OCI-LY1 (cell line): ENCODE measurements around the gene GEMIN4.

Source experiments
- H2AFZ ChIP-seq: fragments of 200-600 bp; sonication (generic), shearing (Covaris generic); 2 replicates; pipeline ENCODE4 v1.6.0; 2014; ENCODE audit warnings: antibody characterized with exemption, mild to moderate bottlenecking, low read length
- H3F3A ChIP-seq: fragments of 200-600 bp; sonication (generic), shearing (Covaris generic); 2 replicates; pipeline ENCODE4 v1.6.0; 2014; ENCODE audit warnings: mild to moderate bottlenecking, antibody characterized with exemption, low read length, moderate library complexity; ENCODE audit not compliant: insufficient read depth
- H3K27ac ChIP-seq: fragments of 200-600 bp; sonication (generic); 2 replicates; pipeline ENCODE4 v1.5.1; 2014; ENCODE audit warnings: low read length, mixed run types, mild to moderate bottlenecking, low read depth; ENCODE audit not compliant: poor library complexity, severe bottlenecking
- H3K27me3 ChIP-seq: fragments of 200-600 bp; sonication (generic); 2 replicates; pipeline ENCODE4 v1.6.0; 2014; ENCODE audit warnings: antibody characterized with exemption, mild to moderate bottlenecking, low read length, moderate library complexity; ENCODE audit not compliant: insufficient read depth
- H3K36me3 ChIP-seq: fragments of 200-600 bp; sonication (generic); 2 replicates; pipeline ENCODE4 v1.6.1; 2014; ENCODE audit warnings: mild to moderate bottlenecking, antibody characterized with exemption, low read length, moderate library complexity, mixed read lengths; ENCODE audit not compliant: insufficient read depth
- H3K4me1 ChIP-seq: fragments of 200-600 bp; sonication (generic); 2 replicates; pipeline ENCODE4 v1.5.1; 2014; ENCODE audit warnings: mild to moderate bottlenecking, low read length, moderate library complexity; ENCODE audit not compliant: insufficient read depth, severe bottlenecking
- H3K4me2 ChIP-seq: fragments of 200-600 bp; sonication (generic), shearing (Covaris generic); 2 replicates; pipeline ENCODE4 v1.6.1; 2014; ENCODE audit warnings: low read length
- H3K4me3 ChIP-seq: fragments of 200-600 bp; sonication (generic); 2 replicates; pipeline ENCODE4 v1.5.1; 2014; ENCODE audit warnings: low read length, low read depth, mild to moderate bottlenecking, mixed read lengths; ENCODE audit not compliant: poor library complexity, severe bottlenecking
- H3K79me2 ChIP-seq: fragments of 200-600 bp; shearing (Covaris generic); 2 replicates; pipeline ENCODE4 v1.6.1; 2016; ENCODE audit warnings: mixed run types, low read length, mixed read lengths; ENCODE audit not compliant: insufficient read depth
- H3K9ac ChIP-seq: fragments of 200-600 bp; sonication (generic), shearing (Covaris generic); 2 replicates; pipeline ENCODE4 v1.6.1; 2014; ENCODE audit warnings: mild to moderate bottlenecking, low read length, mixed read lengths
- H3K9me2 ChIP-seq: fragments of 200-600 bp; sonication (generic), shearing (Covaris generic); 2 replicates; pipeline ENCODE4 v1.6.1; 2014; ENCODE audit warnings: low read depth, mild to moderate bottlenecking, low read length, mixed read lengths
- H3K9me3 ChIP-seq: fragments of 200-600 bp; shearing (Covaris generic); 2 replicates; pipeline ENCODE4 v1.6.1; 2014; ENCODE audit warnings: low read length, mixed read lengths
- H4K20me1 ChIP-seq: fragments of 200-600 bp; sonication (generic), shearing (Covaris generic); 2 replicates; pipeline ENCODE4 v1.6.0; 2016; ENCODE audit warnings: mild to moderate bottlenecking, low read length; ENCODE audit not compliant: insufficient read depth
- EZH2 ChIP-seq: fragments of 200-600 bp; sonication (generic), shearing (Covaris generic); IDR thresholded peaks from 2 replicates; pipeline ENCODE4 v1.8.0; 2017; ENCODE audit warnings: borderline replicate concordance, mixed run types, mild to moderate bottlenecking, antibody characterized with exemption, low read length, moderate library complexity, mixed read lengths
- TF ChIP-seq, protein P1 (sequence below): fragments of 200-600 bp; sonication (generic), shearing (Covaris generic); IDR thresholded peaks from 2 replicates; pipeline ENCODE4 v1.5.1; 2017; ENCODE audit warnings: mild to moderate bottlenecking, antibody characterized with exemption, low read length, moderate library complexity, mixed read lengths

Gene GEMIN4

DNA sequence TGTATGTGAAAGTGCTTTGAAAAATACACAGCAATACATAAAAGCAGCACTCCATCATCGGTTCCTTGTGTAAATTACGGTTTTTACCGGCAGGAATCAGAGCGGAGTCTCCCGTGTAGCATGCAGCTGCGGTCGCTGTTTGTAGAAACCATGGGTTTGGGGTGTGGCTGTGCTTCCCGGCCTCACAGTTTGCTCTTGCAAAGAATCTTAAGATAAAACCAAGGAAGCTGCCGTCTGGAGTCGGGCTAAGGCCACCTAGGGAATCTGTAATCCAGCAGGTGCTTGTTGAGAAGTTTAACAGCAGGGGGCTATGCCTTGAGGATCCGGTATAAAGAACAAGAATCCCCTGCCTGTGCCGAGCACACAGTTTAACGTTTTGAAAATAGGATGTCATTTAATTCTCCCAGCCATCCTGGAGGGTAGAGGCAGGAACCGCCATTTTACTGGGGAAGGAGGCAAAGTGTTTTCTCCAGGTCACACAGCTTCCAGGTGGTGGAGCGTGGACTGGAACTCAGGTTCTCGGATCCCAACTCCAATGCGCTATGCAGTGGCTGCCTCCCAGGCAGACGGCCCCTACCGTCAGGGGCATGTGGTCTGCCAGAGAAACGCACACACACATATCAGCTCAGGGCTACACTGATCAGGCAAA lies 25.7 kb downstream of the GEMIN4 start:
- no peak overlapping the region for H3K27ac ChIP-seq
- H3K36me3 ChIP-seq: no peaks in the 10 kb centered on the region; the same call in 1 of the 2 replicates
- peaks cover under 1% of the 10 kb centered on the region for H3K4me1 ChIP-seq
- no peaks in the 10 kb centered on the region for H3F3A ChIP-seq
- H3K9me3 ChIP-seq: no peaks in the 10 kb centered on the region
- no peaks in the 10 kb centered on the region for H3K79me2 ChIP-seq
- H3K27me3 ChIP-seq: peaks cover 5% of the 10 kb centered on the region; the same call in 1 of the 2 replicates
- TF ChIP-seq EZH2: no peak
- TF ChIP-seq, protein P1, sequence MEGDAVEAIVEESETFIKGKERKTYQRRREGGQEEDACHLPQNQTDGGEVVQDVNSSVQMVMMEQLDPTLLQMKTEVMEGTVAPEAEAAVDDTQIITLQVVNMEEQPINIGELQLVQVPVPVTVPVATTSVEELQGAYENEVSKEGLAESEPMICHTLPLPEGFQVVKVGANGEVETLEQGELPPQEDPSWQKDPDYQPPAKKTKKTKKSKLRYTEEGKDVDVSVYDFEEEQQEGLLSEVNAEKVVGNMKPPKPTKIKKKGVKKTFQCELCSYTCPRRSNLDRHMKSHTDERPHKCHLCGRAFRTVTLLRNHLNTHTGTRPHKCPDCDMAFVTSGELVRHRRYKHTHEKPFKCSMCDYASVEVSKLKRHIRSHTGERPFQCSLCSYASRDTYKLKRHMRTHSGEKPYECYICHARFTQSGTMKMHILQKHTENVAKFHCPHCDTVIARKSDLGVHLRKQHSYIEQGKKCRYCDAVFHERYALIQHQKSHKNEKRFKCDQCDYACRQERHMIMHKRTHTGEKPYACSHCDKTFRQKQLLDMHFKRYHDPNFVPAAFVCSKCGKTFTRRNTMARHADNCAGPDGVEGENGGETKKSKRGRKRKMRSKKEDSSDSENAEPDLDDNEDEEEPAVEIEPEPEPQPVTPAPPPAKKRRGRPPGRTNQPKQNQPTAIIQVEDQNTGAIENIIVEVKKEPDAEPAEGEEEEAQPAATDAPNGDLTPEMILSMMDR: no peak
- no peak overlapping the region for H3K4me3 ChIP-seq
- no peak overlapping the region for H3K9ac ChIP-seq
- H3K4me2 ChIP-seq: no peak overlapping the region
- no peaks in the 10 kb centered on the region for H3K9me2 ChIP-seq
- no peak overlapping the region for H2AFZ ChIP-seq
- H4K20me1 ChIP-seq: no peaks in the 10 kb centered on the region

DNA sequence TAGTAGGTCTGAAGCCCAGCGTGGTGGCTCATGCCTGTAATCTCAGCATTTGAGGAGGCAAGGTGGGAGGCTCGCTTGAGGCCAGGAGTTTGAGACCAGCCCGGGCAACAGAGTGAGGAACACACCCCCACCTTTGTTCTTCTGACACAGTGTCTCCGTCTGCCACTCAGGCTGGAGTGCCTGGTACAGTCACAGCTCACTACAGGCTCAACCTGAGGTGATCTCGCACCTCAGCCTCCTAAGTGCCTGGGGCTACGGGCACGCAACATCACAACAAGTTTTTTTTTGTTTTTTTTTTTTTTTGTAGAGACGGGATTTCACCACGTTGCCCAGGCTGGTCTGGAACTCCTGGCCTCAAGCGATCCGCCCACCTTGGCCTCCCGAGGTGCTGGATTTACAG lies 26.3 kb downstream of the GEMIN4 start:
- no peaks in the 10 kb centered on the region for H3K9me2 ChIP-seq
- H3K4me2 ChIP-seq: no peak overlapping the region
- no peaks in the 10 kb centered on the region for H4K20me1 ChIP-seq
- H3K9ac ChIP-seq: no peak overlapping the region
- no peaks in the 10 kb centered on the region for H3F3A ChIP-seq
- H3K9me3 ChIP-seq: no peaks in the 10 kb centered on the region
- no peak overlapping the region for H3K4me3 ChIP-seq
- no peak overlapping the region for H3K27ac ChIP-seq
- no peak for TF ChIP-seq EZH2
- TF ChIP-seq, protein P1: no peak
- H3K4me1 ChIP-seq: no peaks in the 10 kb centered on the region
- H2AFZ ChIP-seq: no peak overlapping the region
- H3K27me3 ChIP-seq: peaks cover 5% of the 10 kb centered on the region; the same call in 1 of the 2 replicates
- H3K36me3 ChIP-seq: no peaks in the 10 kb centered on the region; the same call in 1 of the 2 replicates
- H3K79me2 ChIP-seq: no peaks in the 10 kb centered on the region

DNA sequence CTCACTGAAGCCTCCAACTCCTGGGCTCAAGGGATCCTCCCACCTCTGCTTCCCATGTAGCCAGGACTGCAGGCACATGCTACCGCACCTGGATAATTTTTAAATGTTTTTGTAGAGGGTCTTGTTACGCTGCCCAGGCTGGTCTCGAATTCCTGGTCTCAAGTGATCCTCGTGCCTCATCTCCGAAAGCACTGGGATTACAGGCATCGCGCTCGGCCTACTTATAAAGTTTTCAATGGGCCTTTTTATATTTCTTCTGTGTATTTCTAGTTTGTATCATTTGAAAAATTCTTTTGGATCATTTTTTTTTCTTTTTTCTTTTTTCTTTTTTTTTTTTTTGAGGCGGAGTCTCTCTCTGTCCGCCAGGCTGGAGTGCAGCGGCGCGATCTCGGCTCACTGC lies 27.0 kb downstream of the GEMIN4 start:
- Histone ChIP-seq H3K79me2 (no peaks in the 10 kb centered on the region), H3K4me2 (no peak overlapping the region), H4K20me1 (no peaks in the 10 kb centered on the region), H3K9me3 (no peaks in the 10 kb centered on the region), H3K9ac (no peak overlapping the region), H3K36me3 (no peaks in the 10 kb centered on the region; the same call in 1 of the 2 replicates), H3F3A (no peaks in the 10 kb centered on the region), H3K4me3 (no peak overlapping the region), H3K4me1 (no peaks in the 10 kb centered on the region), H2AFZ (no peak overlapping the region), H3K27me3 (peaks cover 5% of the 10 kb centered on the region; the same call in 1 of the 2 replicates), H3K27ac (no peak overlapping the region), H3K9me2 (no peaks in the 10 kb centered on the region)
- no peak for TF ChIP-seq EZH2
- TF ChIP-seq, protein P1: no peak
